Type B pancreatic cell (in vitro differentiated cells): ENCODE data around the gene GABRD. TPM values are rescaled to one million over a fixed set of nuclear protein-coding genes. Genes with fewer than 3 reads are reported as not detected.

ENCODE experiments used
- DNase-seq: peaks from one replicate; pipeline ENCODE4 v3.0.0; 2021; ENCODE audit warnings: mixed read lengths; ENCODE audit not compliant: unreplicated experiment; ENCODE audit errors: extremely low spot score
- H3K27ac Mint-ChIP-seq: 2 replicates; pipeline ENCODE4 v1.8.0; 2021; ENCODE audit warnings: mild to moderate bottlenecking, mixed read lengths
- H3K27me3 Mint-ChIP-seq: 2 replicates; pipeline ENCODE4 v1.8.0; 2021; ENCODE audit warnings: mixed read lengths
- H3K36me3 Mint-ChIP-seq: 2 replicates; pipeline ENCODE4 v1.8.0; 2021; ENCODE audit warnings: mixed read lengths
- H3K4me1 Mint-ChIP-seq: one replicate; pipeline ENCODE4 v1.8.0; 2021; ENCODE audit warnings: mixed read lengths; ENCODE audit not compliant: unreplicated experiment
- H3K4me3 Mint-ChIP-seq: 2 replicates; pipeline ENCODE4 v1.8.0; 2021; ENCODE audit warnings: mild to moderate bottlenecking, mixed read lengths
- H3K9me3 Mint-ChIP-seq: 2 replicates; pipeline ENCODE4 v1.8.0; 2021; ENCODE audit warnings: mixed read lengths
- total RNA-seq: library from RNA; stranded (reverse); gene quantifications from 2 replicates; pipeline ENCODE4 v1.2.1, GENCODE V29; 2021; ENCODE audit warnings: low replicate concordance
- TF ChIP-seq, protein P1 (sequence below): fragments of 200-600 bp; sonication (generic); conservative IDR thresholded peaks from 2 replicates; pipeline ENCODE4 v1.5.0; 2021; ENCODE audit warnings: antibody characterized with exemption, mild to moderate bottlenecking

The GABRD gene
- total RNA-seq, 1 donor from 2014 or later, result 0.43 TPM

DNA sequence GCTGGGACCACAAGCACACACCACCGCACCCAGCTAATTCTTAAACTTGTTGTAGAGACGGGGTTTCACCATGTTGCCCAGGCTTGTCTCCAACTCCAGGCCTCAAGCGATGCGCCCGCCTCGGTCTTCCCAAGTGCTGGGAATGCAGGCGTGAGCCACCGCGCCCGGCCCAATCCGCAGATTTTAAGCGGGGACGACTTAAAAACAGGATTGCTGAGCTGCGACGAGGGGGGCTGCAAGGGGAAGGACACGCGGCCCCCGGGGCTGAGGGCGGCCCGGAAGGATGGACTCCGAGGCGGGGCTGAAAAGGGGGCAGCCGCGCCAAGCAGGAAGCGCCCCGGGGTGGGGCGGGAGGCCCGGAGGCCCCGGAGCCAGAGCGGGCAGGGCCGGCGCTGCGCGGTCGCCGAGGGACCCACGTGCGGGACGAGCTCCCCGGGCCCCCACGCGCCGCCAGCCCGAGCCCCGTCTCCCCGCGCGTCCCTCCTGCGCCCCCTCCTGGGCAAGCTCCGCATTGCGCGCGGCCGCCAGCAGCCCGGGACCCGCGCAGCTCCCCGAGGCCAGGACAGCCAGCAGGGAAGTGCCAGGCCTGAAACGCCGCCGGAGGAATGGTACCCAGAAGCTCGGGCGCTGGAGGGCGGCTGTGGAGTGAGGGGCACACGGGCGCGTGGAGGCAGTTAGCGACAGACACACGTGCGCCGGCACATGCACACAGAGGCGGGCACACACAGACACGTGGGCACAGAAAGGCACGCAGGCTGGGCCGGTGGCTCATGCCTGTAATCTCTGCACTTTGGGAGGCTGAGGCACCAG lies 25.6 kb downstream of the GABRD start:
- peak; percentile 90 for DNase-seq
- H3K27ac Mint-ChIP-seq, result no peak overlapping the region
- H3K4me3 Mint-ChIP-seq, result peak overlapping the region; percentile 20
- peaks cover 13% of the 10 kb centered on the region for H3K4me1 Mint-ChIP-seq
- H3K36me3 Mint-ChIP-seq, result no peaks in the 10 kb centered on the region
- TF ChIP-seq, protein P1, sequence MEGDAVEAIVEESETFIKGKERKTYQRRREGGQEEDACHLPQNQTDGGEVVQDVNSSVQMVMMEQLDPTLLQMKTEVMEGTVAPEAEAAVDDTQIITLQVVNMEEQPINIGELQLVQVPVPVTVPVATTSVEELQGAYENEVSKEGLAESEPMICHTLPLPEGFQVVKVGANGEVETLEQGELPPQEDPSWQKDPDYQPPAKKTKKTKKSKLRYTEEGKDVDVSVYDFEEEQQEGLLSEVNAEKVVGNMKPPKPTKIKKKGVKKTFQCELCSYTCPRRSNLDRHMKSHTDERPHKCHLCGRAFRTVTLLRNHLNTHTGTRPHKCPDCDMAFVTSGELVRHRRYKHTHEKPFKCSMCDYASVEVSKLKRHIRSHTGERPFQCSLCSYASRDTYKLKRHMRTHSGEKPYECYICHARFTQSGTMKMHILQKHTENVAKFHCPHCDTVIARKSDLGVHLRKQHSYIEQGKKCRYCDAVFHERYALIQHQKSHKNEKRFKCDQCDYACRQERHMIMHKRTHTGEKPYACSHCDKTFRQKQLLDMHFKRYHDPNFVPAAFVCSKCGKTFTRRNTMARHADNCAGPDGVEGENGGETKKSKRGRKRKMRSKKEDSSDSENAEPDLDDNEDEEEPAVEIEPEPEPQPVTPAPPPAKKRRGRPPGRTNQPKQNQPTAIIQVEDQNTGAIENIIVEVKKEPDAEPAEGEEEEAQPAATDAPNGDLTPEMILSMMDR, result peak; percentile 92
- no peaks in the 10 kb centered on the region for H3K9me3 Mint-ChIP-seq
- peaks cover 29% of the 10 kb centered on the region for H3K27me3 Mint-ChIP-seq

- no peak for DNase-seq
- TF ChIP-seq, protein P1, result no peak
- Mint-ChIP-seq H3K27me3 (peaks cover 29% of the 10 kb centered on the region), H3K36me3 (no peaks in the 10 kb centered on the region), H3K4me3 (peak overlapping the region; percentile 3), H3K9me3 (no peaks in the 10 kb centered on the region), H3K27ac (no peak overlapping the region), H3K4me1 (peaks cover 13% of the 10 kb centered on the region)
These were observed 26.5 kb downstream of the GABRD start for GRCh38 chr1:2045468-2046173.

DNA sequence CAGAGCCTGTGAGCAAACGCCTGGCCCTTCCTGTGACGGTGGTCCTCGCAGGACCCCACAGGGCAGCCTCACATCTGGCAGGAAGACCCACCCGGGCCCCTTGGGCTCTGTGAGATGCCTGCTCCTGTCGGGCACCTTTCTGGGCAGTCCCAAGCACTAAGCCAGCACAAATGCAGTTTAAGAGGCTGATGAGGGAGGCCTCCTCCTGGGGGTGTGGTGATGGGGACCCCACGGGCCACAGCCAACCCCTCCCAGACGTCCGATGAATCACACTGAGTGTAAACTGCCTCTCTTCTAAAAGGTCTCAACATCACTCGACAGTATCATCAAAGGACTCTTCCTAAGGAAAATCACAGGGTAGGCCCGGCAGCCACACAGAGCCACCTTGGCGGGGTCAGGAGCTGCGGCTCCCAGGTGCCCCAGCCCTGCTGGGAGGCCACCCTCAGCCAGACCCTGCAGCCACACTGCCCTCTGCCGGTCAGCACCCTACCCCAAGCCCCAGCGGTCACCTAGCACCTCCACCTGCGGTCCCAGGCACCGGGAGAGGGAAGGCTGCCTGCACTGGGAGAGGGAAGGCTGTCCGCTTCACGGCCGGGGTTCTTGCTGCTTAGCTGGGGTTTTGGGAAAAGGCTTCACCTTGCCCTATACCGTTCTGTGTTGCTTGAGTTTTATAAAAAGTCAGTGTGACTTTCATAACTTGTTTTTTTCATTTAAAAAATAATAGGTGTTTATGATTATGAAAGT lies 27.2 kb downstream of the GABRD start:
- H3K27me3 Mint-ChIP-seq, result peaks cover 29% of the 10 kb centered on the region
- no peaks in the 10 kb centered on the region for H3K9me3 Mint-ChIP-seq
- TF ChIP-seq, protein P1, result peak; percentile 76
- peaks cover 13% of the 10 kb centered on the region for H3K4me1 Mint-ChIP-seq
- H3K4me3 Mint-ChIP-seq, result peak overlapping the region; percentile 3
- H3K27ac Mint-ChIP-seq, result no peak overlapping the region
- no peak for DNase-seq
- no peaks in the 10 kb centered on the region for H3K36me3 Mint-ChIP-seq

DNA sequence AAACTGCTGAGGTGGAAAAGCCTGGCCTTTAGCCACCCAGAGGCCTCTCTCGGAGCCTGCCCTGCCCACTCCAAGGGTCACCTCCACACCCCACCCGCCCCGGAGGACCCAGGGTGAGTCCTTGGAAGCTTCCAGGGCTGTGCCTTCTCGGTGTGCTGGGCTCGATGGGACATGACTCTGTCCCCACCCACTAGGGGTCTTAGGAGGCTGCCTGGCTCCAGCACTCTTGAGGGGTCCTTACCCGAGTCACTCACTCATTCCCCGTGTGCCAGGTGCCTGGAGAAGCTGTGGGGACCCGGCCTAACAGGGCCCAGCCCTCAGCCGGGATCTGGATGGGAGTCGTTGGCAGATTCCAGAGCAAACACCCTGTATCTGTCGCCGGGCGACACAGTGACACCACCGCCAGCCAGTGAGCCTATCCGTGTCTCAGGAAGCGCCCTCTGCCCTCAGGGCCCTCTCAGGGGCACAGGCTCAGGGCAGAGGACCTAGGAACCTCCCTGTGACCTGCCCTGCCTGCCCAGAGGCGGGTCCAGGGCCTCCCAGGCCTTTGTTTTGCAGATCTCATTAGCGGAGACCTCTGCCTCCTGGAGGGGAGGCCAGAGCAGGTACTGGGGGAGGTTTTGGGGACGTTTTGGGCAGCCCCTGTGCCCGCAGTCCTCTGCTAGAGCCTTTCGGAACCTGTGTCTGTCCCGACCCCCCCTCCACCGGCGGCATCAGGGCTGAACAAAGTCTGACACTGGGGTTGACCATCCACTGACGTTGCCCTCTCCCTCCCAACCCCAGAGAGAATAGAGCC lies 28.0 kb downstream of the GABRD start:
- peak overlapping the region; percentile 31 for H3K4me3 Mint-ChIP-seq
- DNase-seq, result no peak
- peaks cover 13% of the 10 kb centered on the region for H3K4me1 Mint-ChIP-seq
- H3K36me3 Mint-ChIP-seq, result no peaks in the 10 kb centered on the region
- no peak overlapping the region for H3K27ac Mint-ChIP-seq
- H3K9me3 Mint-ChIP-seq, result no peaks in the 10 kb centered on the region
- TF ChIP-seq, protein P1, result no peak
- peaks cover 36% of the 10 kb centered on the region for H3K27me3 Mint-ChIP-seq
